ENCODE measurements around the gene HMGB3. TPM values are rescaled to one million over a fixed set of nuclear protein-coding genes. Genes with fewer than 3 reads are reported as not detected.

HMGB3 gene
- polyA plus RNA-seq: 55.0 TPM
- long read RNA-seq, donor 1, transcript HMGB3-201 (5 exons, 3,560 nt): major isoform, 7 of 10 reads
- long read RNA-seq, donor 1, partial matches to known transcripts: 0 of 10 reads
- long read RNA-seq, donor 1, other reads (novel, unspliced or antisense): 0 of 10 reads
- long read RNA-seq, donor 2, transcript HMGB3-201 (5 exons, 3,560 nt): major isoform, 12 of 50 reads
- long read RNA-seq, donor 2, partial matches to known transcripts: 36 of 50 reads
- long read RNA-seq, donor 2, other reads (novel, unspliced or antisense): 0 of 50 reads
- long read RNA-seq, donor 3, transcript HMGB3-201 (5 exons, 3,560 nt): major isoform, 22 of 51 reads
- long read RNA-seq, donor 3, partial matches to known transcripts: 27 of 51 reads
- long read RNA-seq, donor 3, other reads (novel, unspliced or antisense): 0 of 51 reads
- long read RNA-seq, donor 4, partial matches to known transcripts: 0 of 2 reads
- long read RNA-seq, donor 4, other reads (novel, unspliced or antisense): 0 of 2 reads
- long read RNA-seq, donor 5, transcript HMGB3-201 (5 exons, 3,560 nt): major isoform, 8 of 14 reads
- long read RNA-seq, donor 5, partial matches to known transcripts: 5 of 14 reads
- long read RNA-seq, donor 5, other reads (novel, unspliced or antisense): 0 of 14 reads
- long read RNA-seq, donor 6, transcript HMGB3-201 (5 exons, 3,560 nt): major isoform, 16 of 27 reads
- long read RNA-seq, donor 6, partial matches to known transcripts: 11 of 27 reads
- long read RNA-seq, donor 6, other reads (novel, unspliced or antisense): 0 of 27 reads
- long read RNA-seq, donor 7, transcript HMGB3-201 (5 exons, 3,560 nt): major isoform, 16 of 16 reads
- long read RNA-seq, donor 7, partial matches to known transcripts: 0 of 16 reads
- long read RNA-seq, donor 7, other reads (novel, unspliced or antisense): 0 of 16 reads
- long read RNA-seq, donor 8, transcript HMGB3-201 (5 exons, 3,560 nt): major isoform, 19 of 63 reads
- long read RNA-seq, donor 8, partial matches to known transcripts: 40 of 63 reads
- long read RNA-seq, donor 8, other reads (novel, unspliced or antisense): 0 of 63 reads
- long read RNA-seq, donor 9, transcript HMGB3-201 (5 exons, 3,560 nt): major isoform, 12 of 26 reads
- long read RNA-seq, donor 9, partial matches to known transcripts: 12 of 26 reads
- long read RNA-seq, donor 9, other reads (novel, unspliced or antisense): 0 of 26 reads
- long read RNA-seq, donor 10, partial matches to known transcripts: 21 of 30 reads
- long read RNA-seq, donor 10, other reads (novel, unspliced or antisense): 0 of 30 reads
- long read RNA-seq, donor 11, transcript HMGB3-201 (5 exons, 3,560 nt): major isoform, 9 of 16 reads
- long read RNA-seq, donor 11, partial matches to known transcripts: 5 of 16 reads
- long read RNA-seq, donor 11, other reads (novel, unspliced or antisense): 0 of 16 reads

- Histone ChIP-seq H3K27ac (ENCODE audit: low read length) (no peak within 1 kb of the TSS), H3K4me3 (ENCODE audit: low read length) (peak within 1 kb of the TSS; percentile 49), H3K9me3 (ENCODE audit: control insufficient read depth, low read depth, low read length) (no peaks in the 10 kb centered on the region), H3K27me3 (ENCODE audit: control insufficient read depth, insufficient read depth, low read length) (no peaks in the 10 kb centered on the region), H3K36me3 (ENCODE audit: control insufficient read depth, insufficient read depth, low read length) (peaks cover 2% of the 10 kb centered on the region), H3K4me1 (ENCODE audit: control insufficient read depth, insufficient read depth, low read length) (peaks cover 7% of the 10 kb centered on the region)
- peak; percentile 83 to 90 for DNase-seq
- whole genome bisulfite sequencing (ENCODE audit: insufficient coverage, low lambda C conversion rate): no CpG with 5 or more reads among the region's 90 CpGs
These were observed at the start of gene HMGB3 for GRCh38 chrX:150982788-150983520. HMGB3 (plus strand) TSS chrX:150983335; CDS start chrX:150985600, 2,265 bp downstream.

DNA sequence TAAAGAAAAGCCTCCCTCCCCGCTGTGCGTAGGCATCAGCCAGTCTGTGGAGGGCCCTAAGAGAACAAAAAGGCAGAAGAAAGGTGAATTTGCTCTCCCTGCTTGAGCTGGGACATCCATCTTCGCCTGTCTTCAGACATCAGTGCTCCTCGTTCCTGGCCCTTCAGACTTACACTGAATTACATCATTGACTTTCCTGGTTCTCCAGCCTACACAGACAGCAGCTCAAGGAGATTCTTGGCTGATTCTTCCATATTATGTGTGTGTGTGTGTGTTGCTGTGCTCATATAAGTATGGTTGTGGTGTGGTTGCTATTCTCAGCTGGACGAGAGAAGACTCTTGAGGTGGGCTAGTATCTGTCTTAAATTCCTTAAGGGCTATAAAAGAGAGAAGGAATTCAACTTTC is 49.2 kb upstream of the HMGB3 start:
- H3K4me3 ChIP-seq (ENCODE audit: low read length): no peak overlapping the region
- H3K27me3 ChIP-seq (ENCODE audit: control insufficient read depth, insufficient read depth, low read length): no peaks in the 10 kb centered on the region
- H3K27ac ChIP-seq (ENCODE audit: low read length): no peak overlapping the region
- no CpG with 5 or more reads among the region's 5 CpGs for WGBS (ENCODE audit: insufficient coverage, low lambda C conversion rate)
- H3K36me3 ChIP-seq (ENCODE audit: control insufficient read depth, insufficient read depth, low read length): no peaks in the 10 kb centered on the region
- H3K9me3 ChIP-seq (ENCODE audit: control insufficient read depth, low read depth, low read length): no peaks in the 10 kb centered on the region
- DNase-seq: no peak
- H3K4me1 ChIP-seq (ENCODE audit: control insufficient read depth, insufficient read depth, low read length): no peaks in the 10 kb centered on the region

DNA sequence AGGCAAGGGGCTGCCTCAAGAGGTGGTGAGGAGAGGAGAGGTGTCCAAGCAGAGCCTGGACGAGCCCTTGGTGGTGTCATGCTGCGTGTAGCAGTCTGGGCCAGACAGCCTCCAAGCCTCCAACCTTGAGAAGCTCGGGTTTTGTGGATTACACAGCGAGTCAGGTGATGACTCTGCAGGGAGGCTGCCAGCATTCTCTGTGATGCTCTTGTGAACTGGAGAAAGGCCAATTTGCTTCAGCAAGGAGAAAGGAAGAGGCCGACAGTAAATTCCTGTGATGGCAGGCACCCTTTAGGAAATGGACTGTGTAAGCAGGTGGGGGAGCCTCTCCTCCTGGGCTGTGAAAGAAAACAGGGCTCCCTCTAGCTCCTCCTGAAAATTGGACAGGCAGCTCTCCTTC is 48.7 kb upstream of the HMGB3 start:
- Histone ChIP-seq H3K27me3 (ENCODE audit: control insufficient read depth, insufficient read depth, low read length) (no peaks in the 10 kb centered on the region), H3K4me3 (ENCODE audit: low read length) (no peak overlapping the region), H3K4me1 (ENCODE audit: control insufficient read depth, insufficient read depth, low read length) (no peaks in the 10 kb centered on the region), H3K36me3 (ENCODE audit: control insufficient read depth, insufficient read depth, low read length) (no peaks in the 10 kb centered on the region), H3K27ac (ENCODE audit: low read length) (no peak overlapping the region), H3K9me3 (ENCODE audit: control insufficient read depth, low read depth, low read length) (no peaks in the 10 kb centered on the region)
- WGBS (ENCODE audit: insufficient coverage, low lambda C conversion rate): no CpG with 5 or more reads among the region's 5 CpGs
- DNase-seq: peak in 1 of 2 donors; percentile 1

GRCh38 chrX:150935467-150935866 is 47.7 kb upstream of the HMGB3 start:
- no peaks in the 10 kb centered on the region for H3K27me3 ChIP-seq (ENCODE audit: control insufficient read depth, insufficient read depth, low read length)
- H3K4me1 ChIP-seq (ENCODE audit: control insufficient read depth, insufficient read depth, low read length): no peaks in the 10 kb centered on the region
- no peaks in the 10 kb centered on the region for H3K9me3 ChIP-seq (ENCODE audit: control insufficient read depth, low read depth, low read length)
- no CpG with 5 or more reads among the region's 7 CpGs for WGBS (ENCODE audit: insufficient coverage, low lambda C conversion rate)
- H3K27ac ChIP-seq (ENCODE audit: low read length): no peak overlapping the region
- H3K4me3 ChIP-seq (ENCODE audit: low read length): no peak overlapping the region
- no peaks in the 10 kb centered on the region for H3K36me3 ChIP-seq (ENCODE audit: control insufficient read depth, insufficient read depth, low read length)
- no peak for DNase-seq

DNA sequence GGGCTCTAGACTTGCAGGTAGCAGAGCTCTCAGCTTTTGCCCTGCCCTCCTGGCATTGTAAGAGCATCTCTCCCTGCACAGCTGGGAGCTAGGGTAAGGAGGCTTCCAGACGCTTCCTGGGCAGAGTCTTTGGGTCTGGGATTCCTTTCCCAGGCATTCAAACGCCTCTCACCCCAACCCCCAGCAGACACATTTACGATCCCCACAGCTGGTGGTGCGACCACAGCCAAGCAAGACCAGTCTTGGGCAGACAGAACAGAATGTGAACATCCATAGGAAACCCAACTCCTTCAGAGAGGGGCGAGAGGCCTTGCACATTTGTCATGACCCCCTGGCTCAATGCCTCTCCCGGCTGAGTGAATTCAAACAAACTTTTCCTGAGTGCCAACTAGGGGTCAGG is 46.6 kb upstream of the HMGB3 start:
- no peak overlapping the region for H3K4me3 ChIP-seq (ENCODE audit: low read length)
- no peaks in the 10 kb centered on the region for H3K36me3 ChIP-seq (ENCODE audit: control insufficient read depth, insufficient read depth, low read length)
- H3K27ac ChIP-seq (ENCODE audit: low read length): no peak overlapping the region
- no peaks in the 10 kb centered on the region for H3K9me3 ChIP-seq (ENCODE audit: control insufficient read depth, low read depth, low read length)
- H3K27me3 ChIP-seq (ENCODE audit: control insufficient read depth, insufficient read depth, low read length): no peaks in the 10 kb centered on the region
- no peaks in the 10 kb centered on the region for H3K4me1 ChIP-seq (ENCODE audit: control insufficient read depth, insufficient read depth, low read length)
- DNase-seq: no peak
- no CpG with 5 or more reads among the region's 6 CpGs for WGBS (ENCODE audit: insufficient coverage, low lambda C conversion rate)

- no CpG with 5 or more reads among the region's 9 CpGs for WGBS (ENCODE audit: insufficient coverage, low lambda C conversion rate)
- H3K4me3 ChIP-seq (ENCODE audit: low read length): no peak overlapping the region
- no peaks in the 10 kb centered on the region for H3K9me3 ChIP-seq (ENCODE audit: control insufficient read depth, low read depth, low read length)
- H3K27ac ChIP-seq (ENCODE audit: low read length): no peak overlapping the region
- no peaks in the 10 kb centered on the region for H3K27me3 ChIP-seq (ENCODE audit: control insufficient read depth, insufficient read depth, low read length)
- H3K36me3 ChIP-seq (ENCODE audit: control insufficient read depth, insufficient read depth, low read length): no peaks in the 10 kb centered on the region
- DNase-seq: no peak
- H3K4me1 ChIP-seq (ENCODE audit: control insufficient read depth, insufficient read depth, low read length): no peaks in the 10 kb centered on the region
These were observed 42.2 kb upstream of the HMGB3 start for GRCh38 chrX:150940844-150941495.

- no peaks in the 10 kb centered on the region for H3K9me3 ChIP-seq (ENCODE audit: control insufficient read depth, low read depth, low read length)
- no peak overlapping the region for H3K4me3 ChIP-seq (ENCODE audit: low read length)
- no CpG with 5 or more reads among the region's 2 CpGs for WGBS (ENCODE audit: insufficient coverage, low lambda C conversion rate)
- no peaks in the 10 kb centered on the region for H3K27me3 ChIP-seq (ENCODE audit: control insufficient read depth, insufficient read depth, low read length)
- H3K27ac ChIP-seq (ENCODE audit: low read length): no peak overlapping the region
- no peaks in the 10 kb centered on the region for H3K4me1 ChIP-seq (ENCODE audit: control insufficient read depth, insufficient read depth, low read length)
- H3K36me3 ChIP-seq (ENCODE audit: control insufficient read depth, insufficient read depth, low read length): no peaks in the 10 kb centered on the region
- DNase-seq: no peak
These were observed 41.6 kb upstream of the HMGB3 start for GRCh38 chrX:150941580-150941979.

- H3K9me3 ChIP-seq (ENCODE audit: control insufficient read depth, low read depth, low read length): no peaks in the 10 kb centered on the region
- DNase-seq: no peak
- H3K27ac ChIP-seq (ENCODE audit: low read length): no peak overlapping the region
- WGBS (ENCODE audit: insufficient coverage, low lambda C conversion rate): no CpG with 5 or more reads among the region's 9 CpGs
- H3K36me3 ChIP-seq (ENCODE audit: control insufficient read depth, insufficient read depth, low read length): no peaks in the 10 kb centered on the region
- H3K27me3 ChIP-seq (ENCODE audit: control insufficient read depth, insufficient read depth, low read length): no peaks in the 10 kb centered on the region
- no peaks in the 10 kb centered on the region for H3K4me1 ChIP-seq (ENCODE audit: control insufficient read depth, insufficient read depth, low read length)
- no peak overlapping the region for H3K4me3 ChIP-seq (ENCODE audit: low read length)
These were observed 40.1 kb upstream of the HMGB3 start for GRCh38 chrX:150942942-150943594.

DNA sequence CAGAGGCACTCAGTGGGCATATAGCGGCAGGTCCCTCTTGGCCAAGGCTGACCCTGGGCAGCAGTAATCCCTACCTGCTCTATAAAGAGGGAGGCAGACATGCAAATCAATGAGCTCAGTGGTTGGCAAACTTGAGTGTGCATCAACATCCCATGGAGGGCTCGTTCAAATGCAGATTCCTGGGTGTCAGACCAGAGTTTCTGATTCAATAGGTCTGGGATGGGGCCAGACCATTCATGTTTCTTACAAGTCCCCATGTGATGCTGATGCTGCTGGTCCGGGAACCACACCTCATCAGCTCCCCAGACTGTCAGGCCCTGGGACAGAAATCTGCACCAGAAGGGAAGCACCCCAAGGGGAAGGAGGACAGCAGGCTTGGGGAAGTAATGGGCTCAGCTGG is 38.9 kb upstream of the HMGB3 start:
- Histone ChIP-seq H3K36me3 (ENCODE audit: control insufficient read depth, insufficient read depth, low read length) (no peaks in the 10 kb centered on the region), H3K27ac (ENCODE audit: low read length) (no peak overlapping the region), H3K4me3 (ENCODE audit: low read length) (no peak overlapping the region), H3K9me3 (ENCODE audit: control insufficient read depth, low read depth, low read length) (no peaks in the 10 kb centered on the region), H3K27me3 (ENCODE audit: control insufficient read depth, insufficient read depth, low read length) (no peaks in the 10 kb centered on the region), H3K4me1 (ENCODE audit: control insufficient read depth, insufficient read depth, low read length) (no peaks in the 10 kb centered on the region)
- no peak for DNase-seq
- no CpG with 5 or more reads among the region's 3 CpGs for WGBS (ENCODE audit: insufficient coverage, low lambda C conversion rate)
